Thyroid gland (tissue), 4 donors: ENCODE results near the gene SGK1.

Source experiments
- POLR2A ChIP-seq, 2 donors: fragments of 450-650 bp; IDR thresholded peaks; one replicate each; pipeline ENCODE4 v1.6.1; 2017; ENCODE audit warnings: antibody characterized with exemption in 2 of 2, mild to moderate bottlenecking in 2 of 2, moderate library complexity in 1 of 2
- TF ChIP-seq, protein P1 (sequence below), 6 experiments: fragments of 200-600 bp in 3 of 6; fragments of 450-650 bp in 3 of 6; sonication (generic) in 3 of 6; IDR thresholded peaks; one replicate each; pipeline ENCODE4 v1.5.1; 2016 to 2019; ENCODE audit warnings: antibody characterized with exemption in 6 of 6, mild to moderate bottlenecking in 2 of 6, inconsistent platforms in 1 of 6, moderate library complexity in 1 of 6

DNA sequence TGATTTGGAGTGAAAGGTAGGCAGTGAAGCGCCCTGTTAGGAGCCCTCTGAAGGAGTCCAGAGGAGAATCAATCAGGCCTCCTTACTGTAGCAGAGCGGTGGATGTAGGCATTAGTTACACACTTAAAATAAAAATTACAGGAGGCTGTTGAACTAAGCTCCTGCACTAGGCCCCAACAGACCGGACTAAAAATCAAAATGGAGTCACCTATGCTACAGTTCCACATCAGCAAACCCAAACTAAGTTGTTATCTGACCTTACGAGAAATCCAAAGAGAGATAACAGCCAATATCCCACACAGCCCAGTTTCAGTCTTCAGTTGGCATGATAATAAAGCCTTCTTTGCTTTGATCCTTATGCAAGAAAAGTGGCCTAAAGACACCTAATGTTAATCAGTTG lies 26.8 kb downstream of the SGK1 start:
- TF ChIP-seq, protein P1, sequence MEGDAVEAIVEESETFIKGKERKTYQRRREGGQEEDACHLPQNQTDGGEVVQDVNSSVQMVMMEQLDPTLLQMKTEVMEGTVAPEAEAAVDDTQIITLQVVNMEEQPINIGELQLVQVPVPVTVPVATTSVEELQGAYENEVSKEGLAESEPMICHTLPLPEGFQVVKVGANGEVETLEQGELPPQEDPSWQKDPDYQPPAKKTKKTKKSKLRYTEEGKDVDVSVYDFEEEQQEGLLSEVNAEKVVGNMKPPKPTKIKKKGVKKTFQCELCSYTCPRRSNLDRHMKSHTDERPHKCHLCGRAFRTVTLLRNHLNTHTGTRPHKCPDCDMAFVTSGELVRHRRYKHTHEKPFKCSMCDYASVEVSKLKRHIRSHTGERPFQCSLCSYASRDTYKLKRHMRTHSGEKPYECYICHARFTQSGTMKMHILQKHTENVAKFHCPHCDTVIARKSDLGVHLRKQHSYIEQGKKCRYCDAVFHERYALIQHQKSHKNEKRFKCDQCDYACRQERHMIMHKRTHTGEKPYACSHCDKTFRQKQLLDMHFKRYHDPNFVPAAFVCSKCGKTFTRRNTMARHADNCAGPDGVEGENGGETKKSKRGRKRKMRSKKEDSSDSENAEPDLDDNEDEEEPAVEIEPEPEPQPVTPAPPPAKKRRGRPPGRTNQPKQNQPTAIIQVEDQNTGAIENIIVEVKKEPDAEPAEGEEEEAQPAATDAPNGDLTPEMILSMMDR (IDR thresholded peaks at IDR 0.05): no peak
- TF ChIP-seq POLR2A (IDR thresholded peaks at IDR 0.05): no peak
